Measurements from ENCODE around the gene BCCIP.
A peak's percentile ranks its signal among the peaks of the same experiment; 100 is the strongest.

BCCIP gene

GRCh38 chr10:125797994-125798662 lies 25.2 kb upstream of the BCCIP start:
- DNase-seq = no peak

GRCh38 chr10:125799451-125800182 lies 23.7 kb upstream of the BCCIP start:
- no peak for DNase-seq

- no peak for DNase-seq
Measured at GRCh38 chr10:125801574-125801973, 21.8 kb upstream of the BCCIP start.

GRCh38 chr10:125802131-125802530 lies 21.2 kb upstream of the BCCIP start:
- DNase-seq = no peak

- DNase-seq = no peak
Measured at GRCh38 chr10:125802739-125803138, 20.6 kb upstream of the BCCIP start.

- no peak for DNase-seq
Measured at GRCh38 chr10:125808047-125808446, 15.3 kb upstream of the BCCIP start.

GRCh38 chr10:125811251-125811650 lies 12.1 kb upstream of the BCCIP start:
- DNase-seq = no peak

GRCh38 chr10:125812128-125812750 lies 11.1 kb upstream of the BCCIP start:
- no peak for DNase-seq

GRCh38 chr10:125815764-125816163 lies 7.6 kb upstream of the BCCIP start:
- no peak for DNase-seq

- no peak for DNase-seq
Measured at GRCh38 chr10:125816548-125816947, 6.8 kb upstream of the BCCIP start.

- DNase-seq = no peak
Measured at GRCh38 chr10:125817337-125817946, 5.9 kb upstream of the BCCIP start.

- no peak for DNase-seq
Measured at GRCh38 chr10:125820701-125821100, 2.6 kb upstream of the BCCIP start.

GRCh38 chr10:125823663-125824251 lies 411 bp downstream of the BCCIP start:
- DNase-seq = peak; percentile 41

GRCh38 chr10:125824736-125825135 lies 1.4 kb downstream of the BCCIP start:
- no peak for DNase-seq

- no peak for DNase-seq
Measured at GRCh38 chr10:125827133-125827532, 3.8 kb downstream of the BCCIP start.

- DNase-seq = no peak
Measured at GRCh38 chr10:125828311-125828710, 5.0 kb downstream of the BCCIP start.

- peak; percentile 15 for DNase-seq
Measured at GRCh38 chr10:125836746-125837145, 13.4 kb downstream of the BCCIP start.

GRCh38 chr10:125838802-125839575 lies 15.6 kb downstream of the BCCIP start:
- peak; percentile 70 for DNase-seq

GRCh38 chr10:125840406-125840805 lies 17.1 kb downstream of the BCCIP start:
- peak; percentile 47 for DNase-seq

- DNase-seq = peak; percentile 89
Measured at GRCh38 chr10:125840955-125841354, 17.6 kb downstream of the BCCIP start.

GRCh38 chr10:125843603-125844329 lies 20.4 kb downstream of the BCCIP start:
- DNase-seq = no peak

- no peak for DNase-seq
Measured at GRCh38 chr10:125844751-125845221, 21.4 kb downstream of the BCCIP start.

Data from DMS53 (cell line).